Glutamatergic neuron (in vitro differentiated cells): ENCODE measurements around the gene PTPN2. TPM values are rescaled to one million over a fixed set of nuclear protein-coding genes. Genes with fewer than 3 reads are reported as not detected.
A peak's percentile ranks its signal among the peaks of the same experiment; 100 is the strongest.

Source experiments
- DNase-seq: peaks from one replicate; pipeline ENCODE4 v3.0.0; 2022
- H3K27ac Mint-ChIP-seq: one replicate; pipeline ENCODE4 v1.8.0; 2020; ENCODE audit warnings: mild to moderate bottlenecking, mixed read lengths, inconsistent platforms; ENCODE audit not compliant: unreplicated experiment
- H3K27me3 Mint-ChIP-seq: one replicate; pipeline ENCODE4 v1.8.0; 2020; ENCODE audit warnings: mild to moderate bottlenecking, moderate library complexity, mixed read lengths, inconsistent platforms; ENCODE audit not compliant: unreplicated experiment
- H3K36me3 Mint-ChIP-seq: one replicate; pipeline ENCODE4 v1.8.0; 2020; ENCODE audit warnings: mild to moderate bottlenecking, mixed read lengths, inconsistent platforms; ENCODE audit not compliant: unreplicated experiment
- H3K4me1 Mint-ChIP-seq: one replicate; pipeline ENCODE4 v1.8.0; 2020; ENCODE audit warnings: mild to moderate bottlenecking, low read depth, mixed read lengths, inconsistent platforms; ENCODE audit not compliant: unreplicated experiment
- H3K4me3 Mint-ChIP-seq: one replicate; pipeline ENCODE4 v1.8.0; 2020; ENCODE audit warnings: mild to moderate bottlenecking, mixed read lengths, inconsistent platforms; ENCODE audit not compliant: unreplicated experiment
- H3K9me3 Mint-ChIP-seq: one replicate; pipeline ENCODE4 v1.8.0; 2020; ENCODE audit warnings: mild to moderate bottlenecking, moderate library complexity, mixed read lengths, inconsistent platforms; ENCODE audit not compliant: unreplicated experiment
- long read RNA-seq: library from polyadenylated mRNA; unstranded; transcript quantifications from one replicate; pipeline ENCODE4 v2.0.0, GENCODE V29; 2020; ENCODE audit not compliant: unreplicated experiment
- total RNA-seq: library from RNA; stranded (reverse); fragmentation: NEBNext Ultra II Directional; extraction: Animal tissue kit (Norgen Biotek cat#: 25700); gene quantifications from one replicate; pipeline ENCODE4 v1.2.1, GENCODE V29; 2021; ENCODE audit not compliant: unreplicated experiment
- TF ChIP-seq, protein P1 (sequence below): fragments of 200-600 bp; sonication (generic); IDR thresholded peaks from one replicate; pipeline ENCODE4 v1.5.0; 2021; ENCODE audit not compliant: partially characterized antibody, unreplicated experiment

The PTPN2 gene
- total RNA-seq, result 33.3 TPM
- long read RNA-seq, transcript PTPN2-202 (10 exons, 1,706 nt), result minor isoform, 5 of 18 reads
- long read RNA-seq, transcript PTPN2-201 (9 exons, 3,467 nt), result major isoform, 6 of 18 reads
- long read RNA-seq, partial matches to known transcripts, result 2 of 18 reads
- long read RNA-seq, other reads (novel, unspliced or antisense), result 5 of 18 reads

DNA sequence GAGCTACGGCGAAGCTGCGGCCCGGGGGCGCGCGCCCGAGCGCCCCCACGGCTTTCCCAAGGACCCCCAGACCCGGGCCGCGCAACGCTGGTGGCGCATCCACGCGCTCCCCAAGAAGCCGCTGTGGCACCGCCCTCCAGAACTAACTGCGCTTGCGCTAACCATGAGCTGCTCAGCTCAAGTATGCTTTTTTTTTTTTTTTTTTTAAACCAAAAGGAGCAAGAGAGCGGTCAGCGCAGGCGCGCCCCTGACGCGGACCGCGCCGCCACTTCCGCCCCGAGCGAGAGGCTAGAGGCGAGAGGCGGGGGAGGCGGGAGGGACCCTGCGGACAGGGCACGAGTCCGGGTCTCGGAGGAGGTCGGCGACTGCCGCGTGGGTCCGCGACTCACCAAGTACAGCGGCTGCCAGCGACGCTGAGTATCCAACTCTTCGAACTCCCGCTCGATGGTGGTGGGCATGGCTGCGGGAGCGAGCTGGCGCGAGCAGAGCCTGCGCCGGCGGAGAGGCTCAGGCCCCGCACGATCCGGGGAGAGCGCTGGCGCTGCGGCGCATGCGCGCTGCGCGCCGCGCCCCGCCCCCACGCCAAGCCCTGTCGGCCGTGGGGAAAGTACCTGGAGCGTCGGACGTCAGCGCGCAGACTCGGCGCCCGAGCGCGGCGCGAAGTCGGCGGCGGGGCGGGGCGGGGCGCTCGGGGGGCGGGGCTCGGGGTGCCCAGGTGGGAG lies at the start of gene PTPN2:
TSS of gene PTPN2 (minus strand) at position 554 of the 722 bp plus-strand sequence. CDS start at position 458, 96 bp downstream.
- DNase-seq, result peak; percentile 92
- Mint-ChIP-seq H3K27ac (peak within 1 kb of the TSS; percentile 93), H3K4me1 (peaks cover 21% of the 10 kb centered on the region), H3K27me3 (peaks cover 14% of the 10 kb centered on the region), H3K36me3 (no peaks in the 10 kb centered on the region), H3K4me3 (peak within 1 kb of the TSS; percentile 97), H3K9me3 (peaks cover 12% of the 10 kb centered on the region)
- TF ChIP-seq, protein P1, sequence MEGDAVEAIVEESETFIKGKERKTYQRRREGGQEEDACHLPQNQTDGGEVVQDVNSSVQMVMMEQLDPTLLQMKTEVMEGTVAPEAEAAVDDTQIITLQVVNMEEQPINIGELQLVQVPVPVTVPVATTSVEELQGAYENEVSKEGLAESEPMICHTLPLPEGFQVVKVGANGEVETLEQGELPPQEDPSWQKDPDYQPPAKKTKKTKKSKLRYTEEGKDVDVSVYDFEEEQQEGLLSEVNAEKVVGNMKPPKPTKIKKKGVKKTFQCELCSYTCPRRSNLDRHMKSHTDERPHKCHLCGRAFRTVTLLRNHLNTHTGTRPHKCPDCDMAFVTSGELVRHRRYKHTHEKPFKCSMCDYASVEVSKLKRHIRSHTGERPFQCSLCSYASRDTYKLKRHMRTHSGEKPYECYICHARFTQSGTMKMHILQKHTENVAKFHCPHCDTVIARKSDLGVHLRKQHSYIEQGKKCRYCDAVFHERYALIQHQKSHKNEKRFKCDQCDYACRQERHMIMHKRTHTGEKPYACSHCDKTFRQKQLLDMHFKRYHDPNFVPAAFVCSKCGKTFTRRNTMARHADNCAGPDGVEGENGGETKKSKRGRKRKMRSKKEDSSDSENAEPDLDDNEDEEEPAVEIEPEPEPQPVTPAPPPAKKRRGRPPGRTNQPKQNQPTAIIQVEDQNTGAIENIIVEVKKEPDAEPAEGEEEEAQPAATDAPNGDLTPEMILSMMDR, result no peak

DNA sequence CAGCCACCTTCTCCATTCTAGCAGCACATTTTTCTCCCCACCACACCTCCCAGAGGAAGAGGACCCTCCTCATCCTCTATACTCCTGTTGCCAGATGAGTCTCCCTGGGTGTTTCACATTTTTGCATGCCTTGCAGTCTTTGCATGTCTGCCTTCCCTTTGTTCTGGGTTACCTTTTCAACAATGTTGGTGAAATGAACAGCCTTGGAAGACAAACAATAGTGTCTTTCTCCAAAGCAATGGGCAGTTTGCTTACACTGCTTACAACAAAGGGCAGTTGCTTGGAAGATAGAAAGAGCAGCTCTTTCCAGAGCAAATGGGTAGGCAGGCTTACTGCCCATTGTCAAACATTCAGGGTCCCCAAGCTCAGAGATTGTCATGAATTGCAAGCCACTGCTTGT lies 49.3 kb upstream of the PTPN2 start:
- TF ChIP-seq, protein P1, result no peak
- Mint-ChIP-seq H3K36me3 (no peaks in the 10 kb centered on the region), H3K9me3 (peaks cover 4% of the 10 kb centered on the region), H3K27ac (no peak overlapping the region), H3K27me3 (no peaks in the 10 kb centered on the region), H3K4me1 (peaks cover 4% of the 10 kb centered on the region), H3K4me3 (no peak overlapping the region)
- no peak for DNase-seq

DNA sequence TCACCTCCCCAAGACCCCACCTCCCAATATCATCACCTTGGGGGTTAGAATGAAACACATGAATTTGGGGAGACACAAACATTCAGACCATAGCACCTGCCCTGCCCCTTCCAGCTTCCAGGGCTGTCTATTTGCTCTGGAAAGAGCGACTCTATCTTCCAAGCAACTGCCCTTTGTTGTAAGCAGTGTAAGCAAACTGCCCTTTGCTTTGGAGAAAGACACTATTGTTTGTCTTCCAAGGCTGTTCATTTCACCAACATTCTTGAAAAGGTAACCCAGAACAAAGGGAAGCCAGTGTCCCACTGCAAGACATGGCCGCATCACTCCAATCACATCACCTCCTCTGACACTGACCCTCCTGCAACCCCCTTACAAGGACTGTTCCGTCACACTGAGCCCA lies 46.9 kb upstream of the PTPN2 start:
- Mint-ChIP-seq H3K36me3 (no peaks in the 10 kb centered on the region), H3K9me3 (peaks cover 4% of the 10 kb centered on the region), H3K27me3 (peaks cover under 1% of the 10 kb centered on the region), H3K4me3 (no peak overlapping the region), H3K4me1 (peaks cover 4% of the 10 kb centered on the region), H3K27ac (no peak overlapping the region)
- TF ChIP-seq, protein P1, result no peak
- no peak for DNase-seq

DNA sequence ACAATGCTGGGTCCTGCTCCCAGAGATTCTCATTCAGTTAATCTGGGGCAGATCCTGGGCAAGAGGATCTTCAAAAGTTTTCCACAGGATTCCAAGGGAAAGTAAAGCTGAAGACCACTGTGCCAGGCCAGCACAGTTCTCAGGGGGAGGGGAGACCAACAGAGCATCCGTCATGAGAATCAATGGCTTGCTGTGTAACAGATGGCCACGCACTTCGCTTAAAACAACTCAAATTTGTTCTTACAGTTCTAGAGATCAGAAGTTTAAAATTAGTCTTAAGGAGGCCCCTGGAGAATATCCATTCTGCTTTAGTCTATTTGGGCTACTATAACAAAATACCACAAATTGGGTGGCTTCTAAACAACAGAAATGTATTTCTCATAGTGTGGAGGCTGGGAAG lies 46.3 kb upstream of the PTPN2 start:
- no peak overlapping the region for H3K4me3 Mint-ChIP-seq
- TF ChIP-seq, protein P1, result no peak
- H3K27me3 Mint-ChIP-seq, result peaks cover 1% of the 10 kb centered on the region
- no peak for DNase-seq
- H3K36me3 Mint-ChIP-seq, result no peaks in the 10 kb centered on the region
- H3K9me3 Mint-ChIP-seq, result peaks cover 4% of the 10 kb centered on the region
- H3K4me1 Mint-ChIP-seq, result peaks cover 4% of the 10 kb centered on the region
- H3K27ac Mint-ChIP-seq, result no peak overlapping the region

DNA sequence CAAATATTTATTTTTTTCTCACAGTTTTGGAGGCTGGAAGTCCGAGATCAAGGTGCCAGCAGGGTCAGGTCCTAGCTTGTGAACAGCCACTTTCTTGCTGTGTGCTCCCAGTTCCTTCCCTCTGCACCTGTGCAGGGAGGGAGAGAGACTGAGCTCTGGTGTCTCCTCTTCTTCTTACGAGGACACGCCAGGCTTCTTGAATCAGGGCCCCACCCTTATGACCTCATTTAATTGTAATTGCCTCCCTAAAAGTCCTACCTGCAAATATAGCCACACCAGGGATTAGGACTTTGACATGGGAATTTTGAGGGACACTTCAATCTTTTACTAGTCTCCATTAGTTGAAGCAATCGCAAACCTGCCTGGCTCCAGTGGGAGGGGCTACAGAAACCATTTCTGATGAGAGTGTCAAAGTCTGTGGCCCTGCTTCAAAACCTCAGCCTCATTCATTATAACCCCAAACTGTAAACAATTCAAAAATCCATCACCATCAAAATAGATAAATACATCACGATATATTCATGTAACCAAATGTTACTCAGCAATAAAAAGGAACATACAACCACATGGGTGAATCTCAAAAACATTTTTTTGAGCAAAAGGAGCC lies 45.5 kb upstream of the PTPN2 start:
- TF ChIP-seq, protein P1, result no peak
- no peak overlapping the region for H3K4me3 Mint-ChIP-seq
- H3K9me3 Mint-ChIP-seq, result peaks cover 4% of the 10 kb centered on the region
- H3K36me3 Mint-ChIP-seq, result no peaks in the 10 kb centered on the region
- no peak overlapping the region for H3K27ac Mint-ChIP-seq
- peaks cover 1% of the 10 kb centered on the region for H3K27me3 Mint-ChIP-seq
- DNase-seq, result no peak
- H3K4me1 Mint-ChIP-seq, result peaks cover 11% of the 10 kb centered on the region
